Ovary (tissue), 9 donors: ENCODE measurements around the gene FBXL22. TPM values are rescaled to one million over a fixed set of nuclear protein-coding genes. Genes with fewer than 3 reads are reported as not detected.

ENCODE experiments used
- DNase-seq, 5 donors: peaks; one replicate each; pipeline ENCODE4 v3.0.0-alpha.2; 2019 to 2020
- H3K27ac ChIP-seq, 2 donors: fragments of 200-600 bp; one replicate each; pipeline versions ENCODE4 v1.5.1 to v1.8.0; 2019 to 2022
- H3K27me3 ChIP-seq: fragments of 200-600 bp; one replicate; pipeline ENCODE4 v1.8.0; 2022
- H3K36me3 ChIP-seq: fragments of 200-600 bp; sonication (generic); one replicate; pipeline ENCODE4 v1.5.1; 2019
- H3K4me1 ChIP-seq: one replicate; pipeline ENCODE4 v1.8.1; 2013; ENCODE audit warnings: mild to moderate bottlenecking, moderate library complexity; ENCODE audit not compliant: insufficient read depth
- H3K4me3 ChIP-seq: fragments of 200-600 bp; sonication (generic); one replicate; pipeline ENCODE4 v1.5.1; 2017
- H3K9me3 ChIP-seq, 2 donors: fragments of 200-600 bp in 1 of 2; sonication (generic) in 1 of 2; one replicate each; pipeline versions ENCODE4 v1.5.1 to v1.8.1; 2013 to 2019; ENCODE audit warnings: mild to moderate bottlenecking in 1 of 2, moderate library complexity in 1 of 2
- CTCF ChIP-seq, 3 donors: fragments of 450-650 bp in 2 of 3; fragments of 200-600 bp in 1 of 3; IDR thresholded peaks; one replicate each; pipeline versions ENCODE4 v1.5.1 to v1.8.0; 2016 to 2022; ENCODE audit warnings: antibody characterized with exemption in 3 of 3, mild to moderate bottlenecking in 1 of 3
- EP300 ChIP-seq: sonication (generic); formaldehyde crosslinking; IDR thresholded peaks from one replicate; pipeline ENCODE4 v1.6.1; 2017; ENCODE audit warnings: antibody characterized with exemption
- POLR2A ChIP-seq: fragments of 450-650 bp; IDR thresholded peaks from one replicate; pipeline ENCODE4 v1.6.1; 2017; ENCODE audit warnings: antibody characterized with exemption, mild to moderate bottlenecking, moderate library complexity
- WGBS, 3 donors: extraction: QIAGEN DNeasy Blood & Tissue Kit in 1 of 3; methylation state at CpG; one replicate each; pipeline versions ENCODE4 v1.1.5 to v1.1.7; 2013 to 2017; 5-methylcytosine and 5-hydroxymethylcytosine counted together
- intact Hi-C, 4 donors: fragments of 100-400 bp; cut with DNase I; formaldehyde crosslinking; loops; one replicate each; pipeline versions ENCODE4 v1.11.0 to v1.15.1; 2022 to 2023
- polyA plus RNA-seq, 2 donors: library from polyadenylated mRNA; stranded (reverse); fragments of 200-250 nt in 1 of 2; fragments of 350-450 nt in 1 of 2; fragmentation: Illumina TruSeq in 1 of 2; extraction: RNeasy Lipid Tissue Mini Kit (QIAGEN cat#74804) in 1 of 2; gene quantifications; one replicate each; pipeline ENCODE4 v1.2.3, GENCODE V29; 2013 to 2014
- total RNA-seq, 7 donors: library from RNA; depleted of rRNA in 2 of 7; stranded (reverse); fragments of >200 nt in 2 of 7; fragmentation: NEBNext Ultra II Directional in 3 of 7; extraction: Animal tissue kit (Norgen Biotek cat#: 25700) in 3 of 7; gene quantifications; one replicate each; pipeline versions ENCODE4 v1.1.0 to v1.2.4, GENCODE V29; 2016 to 2023
- donor health status: DM: no; HTN: no; CAD: no; lungs with moderate emphysema.
- donor health status: DM: no; HTN: no; CAD: no.
- donor health status: Bipolar disorder and iron deficiency.
- donor health status: DM: yes; HTN: yes; CAD: no.
- donor health status: DM: no; HTN: no; CAD: no.
- donor health status: DM: yes; HTN: yes; CAD: no.

The FBXL22 gene
- total and polyA plus RNA-seq, 9 donors: 0.48 to 27.5 (median 5.3) TPM

- no peaks in the 10 kb centered on the region for H3K36me3 ChIP-seq
- H3K4me3 ChIP-seq: peak overlapping the region; percentile 65
- DNase-seq: peak in 3 of 5 donors; percentile 36 to 65 (median 63)
- no peaks in the 10 kb centered on the region for H3K9me3 ChIP-seq
- peaks cover 23% of the 10 kb centered on the region for H3K4me1 ChIP-seq
- no peaks in the 10 kb centered on the region for H3K27me3 ChIP-seq
- intact Hi-C loops: loop anchor here in 3 of 4 donors (5.0 to 10.0 kb wide), 3 partner anchors 96 to 106 kb away; partner anchors contain the start of gene USP3 (in 2 of the 3)
- 1 to 2% (median 1%) methylated on average over 62 to 63 of the region's 63 CpGs for WGBS, 3 donors
- no peak for TF ChIP-seq EP300
- no peak for TF ChIP-seq CTCF (IDR thresholded peaks at IDR 0.05)
- no peak for TF ChIP-seq POLR2A
- peak overlapping the region; percentile 49 to 51 for H3K27ac ChIP-seq
Measured at GRCh38 chr15:63601026-63601703, 4.0 kb downstream of the FBXL22 start.

GRCh38 chr15:63601704-63602185, 4.6 kb downstream of the FBXL22 start:
- 47 to 61% (median 53%) methylated on average over 9 of the region's 9 CpGs for WGBS, 3 donors

GRCh38 chr15:63602595-63602994, 5.4 kb downstream of the FBXL22 start:
- Histone ChIP-seq H3K27ac (no peak overlapping the region), H3K4me1 (peaks cover 14% of the 10 kb centered on the region), H3K9me3 (no peaks in the 10 kb centered on the region), H3K4me3 (no peak overlapping the region), H3K36me3 (no peaks in the 10 kb centered on the region), H3K27me3 (no peaks in the 10 kb centered on the region)
- intact Hi-C loops: loop anchor here in 3 of 4 donors (5.0 to 10.0 kb wide), 3 partner anchors 98 to 108 kb away; partner anchors contain the start of gene USP3 (in 2 of the 3)
- DNase-seq: no peak
- WGBS, 3 donors: 18 to 41% (median 34%) methylated on average over 3 of the region's 3 CpGs
- TF ChIP-seq EP300 (no peak), CTCF (IDR thresholded peaks at IDR 0.05) (no peak), POLR2A (no peak)

More at GRCh38 chr15:63601704-63602185, 4.6 kb downstream of the FBXL22 start:
- Histone ChIP-seq H3K27ac (no peak overlapping the region), H3K4me3 (peak overlapping the region; percentile 65), H3K36me3 (no peaks in the 10 kb centered on the region), H3K4me1 (peaks cover 20% of the 10 kb centered on the region), H3K9me3 (no peaks in the 10 kb centered on the region), H3K27me3 (no peaks in the 10 kb centered on the region)
- DNase-seq: no peak
- TF ChIP-seq EP300: no peak
- intact Hi-C loops: loop anchor here in 3 of 4 donors (5.0 to 10.0 kb wide), 3 partner anchors 97 to 107 kb away; partner anchors contain the start of gene USP3 (in 2 of the 3)

- H3K4me3 ChIP-seq: no peak overlapping the region
- intact Hi-C loops: loop anchor here in 3 of 4 donors (5.0 to 10.0 kb wide), 3 partner anchors 99 to 109 kb away; partner anchors contain the start of gene USP3 (in 2 of the 3)
- TF ChIP-seq CTCF (IDR thresholded peaks at IDR 0.05): no peak
- no peak for TF ChIP-seq POLR2A
- no peaks in the 10 kb centered on the region for H3K9me3 ChIP-seq
- H3K27me3 ChIP-seq: no peaks in the 10 kb centered on the region
- WGBS, 3 donors: 82 to 87% (median 83%) methylated on average over 4 of the region's 4 CpGs
- no peak for DNase-seq
- H3K27ac ChIP-seq: no peak overlapping the region
- peaks cover 11% of the 10 kb centered on the region for H3K4me1 ChIP-seq
- H3K36me3 ChIP-seq: no peaks in the 10 kb centered on the region
Measured at GRCh38 chr15:63603516-63603915, 6.3 kb downstream of the FBXL22 start.

- peaks cover 7% of the 10 kb centered on the region for H3K4me1 ChIP-seq
- H3K27me3 ChIP-seq: no peaks in the 10 kb centered on the region
- 95 to 98% (median 97%) methylated on average over 2 of the region's 2 CpGs for WGBS, 3 donors
- peak in 1 of 5 donors; percentile 4 for DNase-seq
- intact Hi-C loops: loop anchor here in 3 of 4 donors (5.0 to 10.0 kb wide), 3 partner anchors 99 to 109 kb away; partner anchors contain the start of gene USP3 (in 2 of the 3)
- H3K9me3 ChIP-seq: no peaks in the 10 kb centered on the region
- no peak overlapping the region for H3K27ac ChIP-seq
- TF ChIP-seq EP300 (no peak), CTCF (IDR thresholded peaks at IDR 0.05) (no peak), POLR2A (no peak)
- no peaks in the 10 kb centered on the region for H3K36me3 ChIP-seq
- no peak overlapping the region for H3K4me3 ChIP-seq
Measured at GRCh38 chr15:63604281-63604680, 7.1 kb downstream of the FBXL22 start.
